Measurements from ENCODE around the gene PODXL2.

Gene PODXL2

GRCh38 chr3:127658234-127658633, 29.2 kb downstream of the PODXL2 start:
- DNase-seq (ENCODE audit: low spot score): no peak

DNA sequence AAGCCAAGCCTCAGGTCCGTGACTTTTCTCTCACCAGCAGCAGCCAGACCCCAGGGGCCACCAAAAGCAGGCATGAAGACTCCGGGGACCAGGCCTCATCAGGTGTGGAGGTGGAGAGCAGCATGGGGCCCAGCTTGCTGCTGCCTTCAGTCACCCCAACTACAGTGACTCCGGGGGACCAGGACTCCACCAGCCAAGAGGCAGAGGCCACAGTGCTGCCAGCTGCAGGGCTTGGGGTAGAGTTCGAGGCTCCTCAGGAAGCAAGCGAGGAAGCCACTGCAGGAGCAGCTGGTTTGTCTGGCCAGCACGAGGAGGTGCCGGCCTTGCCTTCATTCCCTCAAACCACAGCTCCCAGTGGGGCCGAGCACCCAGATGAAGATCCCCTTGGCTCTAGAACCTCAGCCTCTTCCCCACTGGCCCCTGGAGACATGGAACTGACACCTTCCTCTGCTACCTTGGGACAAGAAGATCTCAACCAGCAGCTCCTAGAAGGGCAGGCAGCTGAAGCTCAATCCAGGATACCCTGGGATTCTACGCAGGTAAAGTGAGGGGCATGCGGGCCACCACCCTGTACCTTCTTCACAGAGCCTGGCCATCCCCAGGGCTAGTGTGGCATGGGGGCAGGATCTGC, 31.8 kb downstream of the PODXL2 start:
- DNase-seq (ENCODE audit: low spot score): no peak

GRCh38 chr3:127661600-127661999, 32.6 kb downstream of the PODXL2 start:
- DNase-seq (ENCODE audit: low spot score): no peak

GRCh38 chr3:127662001-127662469, 33.0 kb downstream of the PODXL2 start:
- no peak for DNase-seq (ENCODE audit: low spot score)

- DNase-seq (ENCODE audit: low spot score): no peak
These were observed 34.2 kb downstream of the PODXL2 start for GRCh38 chr3:127663151-127663550.

DNA sequence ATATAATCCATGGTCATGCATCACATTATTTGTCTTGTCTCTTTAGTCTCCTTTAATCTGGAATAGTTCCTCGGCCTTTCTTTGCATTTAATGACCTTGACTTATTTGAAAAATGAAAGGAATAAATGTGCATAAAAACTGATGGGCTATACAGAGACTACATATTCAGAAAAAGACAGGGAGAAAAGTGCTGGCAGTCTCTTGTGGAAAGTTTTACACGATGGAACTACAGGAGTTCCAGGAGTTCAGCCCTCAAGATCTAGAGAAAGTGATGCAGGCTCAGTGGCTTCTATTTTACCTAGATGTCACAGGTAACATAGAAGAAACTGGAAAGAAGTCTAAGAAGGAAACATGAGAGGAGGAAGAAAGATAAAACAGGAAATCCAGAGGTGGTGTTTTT, 36.2 kb downstream of the PODXL2 start:
- no peak for DNase-seq (ENCODE audit: low spot score)

- no peak for DNase-seq (ENCODE audit: low spot score)
These were observed 36.6 kb downstream of the PODXL2 start for GRCh38 chr3:127665586-127665985.

DNA sequence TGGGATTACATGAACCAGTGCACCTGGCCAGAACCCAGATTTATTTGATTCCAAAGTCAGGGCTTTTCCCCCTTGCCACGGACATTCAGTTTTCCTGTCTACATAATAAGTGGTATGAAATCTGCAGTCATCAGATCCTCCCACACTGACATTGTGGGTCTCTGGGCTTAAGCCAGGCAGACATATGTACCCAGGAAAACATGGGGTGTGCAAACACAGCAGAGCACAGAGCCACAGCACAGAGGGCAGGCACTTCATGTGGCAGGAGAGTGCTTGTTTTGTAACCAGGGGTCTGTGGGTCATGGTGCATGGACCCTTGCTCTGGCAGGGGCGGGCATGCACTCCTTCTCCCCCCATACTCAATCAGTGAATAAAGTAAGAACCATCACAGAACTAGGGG, 37.7 kb downstream of the PODXL2 start:
- no peak for DNase-seq (ENCODE audit: low spot score)

GRCh38 chr3:127667119-127667681, 38.2 kb downstream of the PODXL2 start:
- no peak for DNase-seq (ENCODE audit: low spot score)

GRCh38 chr3:127668906-127669305, 39.9 kb downstream of the PODXL2 start:
- no peak for DNase-seq (ENCODE audit: low spot score)

DNA sequence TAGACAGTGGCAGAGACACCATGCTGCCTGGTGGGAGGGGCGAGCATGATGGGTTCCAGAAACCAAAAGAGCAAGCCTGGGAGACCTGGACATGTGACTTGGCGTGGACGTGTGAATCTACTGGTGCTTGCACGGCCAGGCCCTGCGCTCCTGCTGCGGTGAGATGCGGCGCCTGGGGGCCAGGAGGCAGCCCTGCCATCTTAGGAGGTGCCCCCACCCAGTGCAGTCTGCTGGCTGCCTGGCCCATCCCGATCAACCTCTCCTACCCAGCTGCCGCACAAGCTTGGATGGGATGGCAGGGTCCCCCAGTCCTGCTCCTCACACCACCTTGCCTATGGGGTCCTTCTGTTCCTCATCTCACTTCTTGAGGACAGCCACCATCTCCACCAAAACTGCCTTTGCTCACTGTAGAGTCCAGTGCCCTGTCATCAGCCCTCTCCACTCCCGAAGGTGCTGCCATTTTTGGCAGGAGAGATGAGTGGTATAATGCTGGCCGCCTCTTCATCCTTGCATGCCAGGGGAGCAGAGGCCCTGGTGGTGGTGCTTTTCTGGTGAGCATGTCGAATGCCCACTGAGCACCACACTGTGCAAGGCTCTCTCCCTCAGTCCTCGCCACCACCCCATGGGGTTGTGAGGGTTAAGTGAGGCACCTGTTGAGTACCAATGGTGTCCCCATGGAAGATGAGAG, 40.7 kb downstream of the PODXL2 start:
- no peak for DNase-seq (ENCODE audit: low spot score)

GRCh38 chr3:127670229-127670559, 41.2 kb downstream of the PODXL2 start:
- no peak for DNase-seq (ENCODE audit: low spot score)

DNA sequence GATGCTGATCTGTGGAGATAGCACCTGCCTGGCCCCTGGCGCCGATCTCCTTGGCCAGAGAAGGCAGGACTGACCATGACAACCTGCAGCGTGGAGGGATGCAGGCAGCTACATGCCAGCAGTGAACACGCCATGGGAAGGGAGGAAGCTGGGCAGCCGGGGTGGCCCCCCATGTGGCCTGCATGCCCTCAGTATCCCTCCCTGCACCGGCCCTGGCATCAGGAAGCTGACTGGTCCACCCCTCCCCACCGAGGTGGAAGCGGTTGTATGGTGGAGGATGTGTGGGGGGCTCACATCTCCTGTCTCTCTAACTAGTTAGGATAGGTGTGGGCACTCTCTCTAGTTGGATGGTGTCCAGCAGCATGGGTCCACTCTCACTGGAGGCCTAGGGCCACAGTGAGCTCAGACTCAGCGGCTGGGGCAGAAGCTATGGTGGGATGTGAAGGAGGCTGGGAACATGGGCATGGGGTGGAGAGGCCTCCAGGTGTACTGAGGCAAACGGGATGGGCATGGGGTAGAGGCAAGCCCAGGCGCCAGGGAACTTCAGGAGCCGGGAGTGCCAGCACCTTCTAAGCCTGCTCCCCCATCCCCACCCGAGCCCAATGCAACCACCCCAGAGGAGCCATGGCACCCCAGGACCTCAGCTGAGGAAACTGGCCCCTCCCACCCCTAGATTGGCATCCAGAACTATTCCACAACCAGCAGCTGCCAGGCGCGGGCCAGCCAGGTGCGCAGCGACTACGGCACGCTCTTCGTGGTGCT, 42.0 kb downstream of the PODXL2 start:
- no peak for DNase-seq (ENCODE audit: low spot score)

DNA sequence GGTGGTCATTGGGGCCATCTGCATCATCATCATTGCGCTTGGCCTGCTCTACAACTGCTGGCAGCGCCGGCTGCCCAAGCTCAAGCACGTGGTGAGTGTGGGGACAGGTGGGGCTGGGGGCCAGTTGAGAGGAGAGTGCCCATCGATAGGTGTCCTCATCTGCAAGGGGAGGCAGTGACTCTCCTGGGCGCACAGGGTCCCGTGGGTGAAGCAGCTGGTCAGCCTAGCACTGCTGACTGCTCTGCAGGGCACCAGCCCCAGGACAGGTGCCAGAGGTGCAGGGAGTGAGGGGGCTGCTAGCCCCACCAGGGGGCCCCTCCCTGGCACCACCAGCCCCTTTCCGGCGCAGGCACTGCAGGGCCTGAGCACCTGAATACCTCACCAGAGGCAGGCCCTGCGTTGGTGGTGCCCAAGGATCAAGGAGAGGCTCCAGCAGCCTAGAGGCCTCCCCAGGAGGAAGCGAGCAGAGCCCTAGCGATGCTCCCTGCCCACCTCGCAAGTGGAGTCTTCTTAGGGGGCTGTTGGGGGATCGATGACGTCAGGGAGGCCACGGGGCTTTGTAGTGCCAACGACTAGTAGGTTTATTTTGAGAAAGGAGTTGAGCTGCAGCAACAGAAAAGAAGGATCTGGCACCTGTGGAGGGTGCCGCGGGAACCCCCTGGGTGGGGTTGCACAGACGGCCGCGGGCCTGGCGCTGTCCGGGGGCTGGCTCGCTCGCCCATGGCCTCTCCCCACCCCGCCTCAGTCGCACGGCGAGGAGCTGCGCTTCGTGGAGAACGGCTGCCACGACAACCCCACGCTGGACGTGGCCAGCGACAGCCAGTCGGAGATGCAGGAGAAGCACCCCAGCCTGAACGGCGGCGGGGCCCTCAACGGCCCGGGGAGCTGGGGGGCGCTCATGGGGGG, 42.8 kb downstream of the PODXL2 start:
- no peak for DNase-seq (ENCODE audit: low spot score)

- DNase-seq (ENCODE audit: low spot score): peak; percentile 47
These were observed 43.6 kb downstream of the PODXL2 start, which contains the start of gene ABTB1 for GRCh38 chr3:127672429-127673190. Gene ABTB1 (plus strand): TSS chr3:127672952. CDS start chr3:127673026, 74 bp downstream.

DNA sequence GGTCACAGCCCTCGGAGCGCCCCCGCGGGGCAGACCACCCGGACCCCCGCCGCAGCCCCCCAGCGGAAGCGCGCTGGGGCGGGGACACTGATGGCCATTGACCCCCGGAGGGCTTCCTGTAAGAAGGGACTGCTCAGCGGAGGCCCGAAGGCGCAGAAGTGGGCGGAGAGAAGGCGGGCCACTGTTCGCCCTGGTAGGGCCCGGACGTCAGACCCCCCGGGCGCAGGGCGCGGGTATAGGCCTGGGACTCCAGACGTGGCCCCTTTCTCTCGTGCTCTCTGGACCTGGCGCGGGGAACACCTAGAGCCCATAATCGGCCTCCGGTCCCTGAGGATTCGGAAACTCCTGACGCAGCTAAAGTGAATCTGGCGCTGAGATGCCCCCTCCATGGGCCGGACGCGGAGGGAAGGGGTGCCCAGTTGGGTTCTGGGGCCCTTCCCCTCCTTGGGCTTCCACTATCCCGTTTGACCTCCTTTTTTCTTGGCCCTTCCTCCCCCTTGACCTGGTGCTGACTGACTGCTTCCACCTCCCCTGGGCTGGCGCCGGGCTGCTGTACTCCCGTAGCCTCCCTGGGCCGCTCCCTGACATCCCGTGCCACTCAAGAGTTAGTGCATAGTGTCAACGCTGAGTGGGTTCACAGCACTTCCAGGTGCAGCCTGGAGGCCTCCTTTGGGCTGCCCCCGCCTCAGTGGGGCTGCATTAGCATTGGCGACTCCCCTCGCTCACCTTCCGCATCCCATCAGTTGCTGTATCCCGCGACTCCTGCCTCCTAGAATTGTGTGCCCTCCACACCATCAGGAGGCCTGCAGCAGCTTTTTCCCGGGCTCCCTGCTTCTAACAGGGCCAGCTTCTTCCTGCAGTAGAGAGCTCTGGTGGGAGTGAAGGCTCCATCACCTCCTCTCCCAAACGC, 44.5 kb downstream of the PODXL2 start:
- no peak for DNase-seq (ENCODE audit: low spot score)

DNA sequence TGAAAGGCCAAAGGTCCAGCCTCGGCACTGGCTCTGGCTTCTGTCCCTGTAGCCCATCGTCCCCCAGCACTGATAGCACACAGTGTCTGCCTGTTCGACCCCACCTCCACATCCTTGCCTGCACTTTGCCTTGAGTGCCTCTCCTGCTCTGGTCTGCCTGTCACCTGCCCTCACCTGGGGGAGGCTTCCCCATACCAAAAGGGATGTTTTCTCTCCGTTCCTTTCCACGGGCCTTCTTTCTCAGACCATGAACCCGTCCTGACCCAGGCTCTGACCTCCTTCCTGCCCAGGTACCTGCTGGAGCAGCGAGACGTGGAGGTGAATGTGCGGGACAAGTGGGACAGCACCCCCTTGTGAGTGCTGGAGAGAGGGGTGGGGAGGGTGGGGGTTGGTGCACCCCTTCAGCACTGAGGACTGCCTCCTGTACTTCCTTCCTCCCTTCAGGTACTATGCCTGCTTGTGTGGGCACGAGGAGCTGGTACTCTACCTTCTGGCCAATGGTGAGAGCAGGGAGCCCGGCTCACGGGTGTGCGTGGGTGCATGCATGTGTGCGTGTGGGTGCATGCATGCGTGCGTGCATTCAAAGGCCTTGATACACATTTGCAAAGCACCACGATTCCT, 45.2 kb downstream of the PODXL2 start:
- no peak for DNase-seq (ENCODE audit: low spot score)

GRCh38 chr3:127674790-127675189, 45.8 kb downstream of the PODXL2 start:
- no peak for DNase-seq (ENCODE audit: low spot score)

DNA sequence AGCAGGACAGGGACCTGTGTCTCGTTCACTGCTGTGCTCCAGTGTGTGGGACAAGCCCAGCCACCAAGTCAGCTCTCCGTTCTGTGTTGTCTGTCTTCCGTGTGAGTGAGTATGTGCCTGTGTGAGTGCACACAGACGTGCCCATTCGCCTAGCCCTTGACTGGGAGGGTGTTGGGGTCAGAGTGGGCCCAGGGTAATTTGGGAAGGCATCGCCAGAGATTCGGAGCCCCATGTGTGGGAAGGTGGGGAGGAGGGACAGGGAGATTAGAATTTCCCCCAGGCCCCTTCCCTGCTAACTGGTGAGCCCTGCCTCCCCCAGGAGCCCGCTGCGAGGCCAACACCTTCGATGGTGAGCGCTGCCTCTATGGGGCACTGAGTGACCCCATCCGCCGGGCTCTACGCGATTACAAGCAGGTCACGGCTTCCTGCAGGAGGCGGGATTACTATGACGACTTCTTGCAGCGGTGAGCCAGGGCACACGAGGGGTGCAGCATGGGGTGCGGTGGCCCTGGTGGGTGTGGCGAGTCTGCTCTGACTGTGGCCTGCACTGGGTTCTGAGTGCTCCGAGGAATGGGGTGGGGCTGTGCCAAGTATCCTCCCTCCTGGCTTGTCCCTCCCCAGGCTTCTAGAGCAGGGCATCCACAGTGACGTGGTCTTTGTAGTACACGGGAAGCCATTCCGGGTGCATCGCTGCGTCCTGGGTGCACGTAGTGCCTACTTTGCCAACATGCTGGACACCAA, 46.8 kb downstream of the PODXL2 start:
- DNase-seq (ENCODE audit: low spot score): no peak

All from kidney capillary endothelial cell (primary cell).